HG03175 (cell line): ENCODE data around the gene CFAP68.
A peak's percentile ranks its signal among the peaks of the same experiment; 100 is the strongest.

Experiments used
- ATAC-seq: cut with Tn5 transposase; IDR thresholded peaks from one replicate; pipeline ENCODE4 v1.9.1; 2021; ENCODE audit warnings: mild to moderate bottlenecking, moderate library complexity; ENCODE audit not compliant: unreplicated experiment

CFAP68 gene

GRCh38 chr11:111878849-111879636 lies at the start of gene CFAP68, which contains the start of gene FDXACB1:
Gene CFAP68, plus strand, starts transcription at chr11:111879541. Its CDS starts 20 bp downstream, at chr11:111879561.
Gene FDXACB1, minus strand, starts transcription at chr11:111879165. Its CDS starts 33 bp downstream, at chr11:111879132.
- ATAC-seq = peak; percentile 93

- ATAC-seq = no peak
These were observed 45.8 kb upstream of the CFAP68 start for GRCh38 chr11:111833524-111833923.

GRCh38 chr11:111834432-111835163 lies 44.7 kb upstream of the CFAP68 start:
- ATAC-seq = no peak

GRCh38 chr11:111835665-111836064 lies 43.7 kb upstream of the CFAP68 start:
- no peak for ATAC-seq

GRCh38 chr11:111836162-111836561 lies 43.2 kb upstream of the CFAP68 start:
- no peak for ATAC-seq

- ATAC-seq = peak; percentile 71
These were observed 42.6 kb upstream of the CFAP68 start for GRCh38 chr11:111836721-111837120.

- no peak for ATAC-seq
These were observed 41.9 kb upstream of the CFAP68 start for GRCh38 chr11:111837366-111837891.

GRCh38 chr11:111838054-111838453 lies 41.3 kb upstream of the CFAP68 start:
- ATAC-seq = no peak

- no peak for ATAC-seq
These were observed 39.2 kb upstream of the CFAP68 start for GRCh38 chr11:111840143-111840542.

- ATAC-seq = peak; percentile 72
These were observed 37.8 kb upstream of the CFAP68 start for GRCh38 chr11:111841370-111842053.

- ATAC-seq = no peak
These were observed 35.7 kb upstream of the CFAP68 start for GRCh38 chr11:111843661-111844060.

GRCh38 chr11:111845276-111846028 lies 33.9 kb upstream of the CFAP68 start:
- no peak for ATAC-seq

- no peak for ATAC-seq
These were observed 33.3 kb upstream of the CFAP68 start for GRCh38 chr11:111846063-111846462.

GRCh38 chr11:111846636-111847035 lies 32.7 kb upstream of the CFAP68 start:
- no peak for ATAC-seq

GRCh38 chr11:111849631-111850030 lies 29.7 kb upstream of the CFAP68 start:
- ATAC-seq = no peak

GRCh38 chr11:111851067-111851466 lies 28.3 kb upstream of the CFAP68 start:
- no peak for ATAC-seq

- no peak for ATAC-seq
These were observed 27.7 kb upstream of the CFAP68 start for GRCh38 chr11:111851636-111852035.

- ATAC-seq = no peak
These were observed 27.2 kb upstream of the CFAP68 start for GRCh38 chr11:111852103-111852502.

GRCh38 chr11:111855506-111855905 lies 23.8 kb upstream of the CFAP68 start:
- ATAC-seq = no peak

GRCh38 chr11:111860257-111860656 lies 19.1 kb upstream of the CFAP68 start:
- no peak for ATAC-seq
